Fibroblast of gingiva (primary cell): ENCODE results near the gene ACSS1.

Experiments used
- DNase-seq: peaks from one replicate; pipeline ENCODE4 v3.0.0-alpha.2; 2011; ENCODE audit warnings: low read depth

ACSS1 gene

DNA sequence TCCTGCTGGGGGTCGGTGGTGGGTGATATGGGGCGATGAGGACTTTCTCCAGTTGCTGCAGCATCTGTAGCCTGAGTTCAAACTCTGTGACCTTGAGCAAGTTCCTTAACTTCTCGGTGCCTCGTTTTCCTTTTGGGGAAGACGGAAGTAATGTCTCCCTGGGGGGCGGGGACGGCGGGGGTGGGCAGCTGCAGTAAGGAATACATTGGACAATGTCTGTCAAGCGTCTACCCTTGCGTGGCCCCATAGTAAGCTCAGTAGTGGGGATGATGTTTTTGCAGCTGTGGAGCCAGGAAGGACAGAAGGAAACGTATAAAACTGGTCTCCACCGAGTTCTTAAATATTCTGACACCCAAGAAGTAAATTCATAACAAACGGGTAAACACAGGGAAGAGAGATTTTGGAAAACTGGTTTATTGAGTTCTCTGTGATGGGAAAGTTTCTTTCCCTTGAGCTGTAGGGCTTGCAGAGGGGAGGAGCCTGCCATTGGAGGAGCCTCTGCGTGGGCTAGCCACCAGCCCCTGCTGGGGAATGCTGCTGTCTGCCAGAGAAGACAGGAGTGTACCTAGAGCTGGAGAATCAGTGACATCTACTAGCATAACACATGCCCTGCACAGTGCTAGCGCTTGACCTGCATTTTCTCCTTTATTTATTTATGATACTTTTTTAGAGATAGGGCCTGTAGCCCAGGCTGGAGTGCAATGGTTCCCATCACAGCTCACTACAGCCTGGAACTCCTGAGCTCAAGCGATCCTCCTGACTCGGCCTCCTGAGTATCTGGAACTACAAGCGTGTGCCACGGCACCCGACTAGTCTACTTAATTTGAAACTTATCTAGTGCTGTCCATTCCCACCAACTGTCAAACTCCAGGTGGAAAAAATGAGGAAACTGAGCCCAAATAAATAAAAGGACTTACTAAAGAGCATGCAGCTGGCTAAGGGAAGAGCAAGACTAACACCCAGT lies 1.2 kb upstream of the ACSS1 start:
- DNase-seq, result no peak

DNA sequence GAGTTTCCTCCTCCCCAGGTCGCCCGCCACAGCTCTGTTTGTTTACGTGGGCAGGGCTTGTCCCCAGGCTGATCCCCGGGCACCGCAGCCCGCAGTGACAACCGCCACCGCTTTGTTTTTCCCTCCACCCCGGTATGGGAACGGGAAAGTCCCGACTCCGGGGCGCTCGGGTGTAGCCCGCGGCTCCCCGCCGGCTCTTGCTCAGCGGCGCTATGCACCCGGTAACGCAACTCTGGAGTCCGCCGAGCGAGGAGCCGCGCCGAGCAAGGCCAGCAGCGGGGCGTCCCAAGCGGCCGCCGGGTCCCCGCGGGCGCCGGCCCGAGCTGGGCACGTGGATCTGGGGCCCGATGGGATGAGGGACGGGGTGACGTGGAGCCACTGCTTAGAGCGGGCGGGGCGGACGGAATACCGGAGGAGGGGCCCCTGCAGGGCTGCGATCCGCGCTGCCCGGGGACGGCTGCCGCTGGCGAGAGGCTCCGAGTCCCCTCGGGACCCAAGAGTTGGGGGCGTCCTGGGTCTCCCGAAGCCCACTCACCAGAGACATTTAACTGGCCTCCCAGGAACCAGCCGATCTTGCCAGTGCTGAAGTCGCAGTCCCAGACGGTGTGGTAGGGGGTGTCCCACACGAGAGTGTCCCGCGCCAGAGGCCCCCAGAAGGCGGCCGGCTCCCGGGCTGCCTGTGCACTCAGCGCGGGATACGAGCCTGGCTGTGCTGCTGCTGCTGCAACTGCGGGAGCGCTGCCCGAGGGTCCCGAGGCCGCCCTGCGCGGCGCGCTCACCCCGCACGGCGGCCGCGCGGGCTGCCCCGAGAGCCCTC lies 497 bp downstream of the ACSS1 start:
- peak; percentile 49 for DNase-seq

DNA sequence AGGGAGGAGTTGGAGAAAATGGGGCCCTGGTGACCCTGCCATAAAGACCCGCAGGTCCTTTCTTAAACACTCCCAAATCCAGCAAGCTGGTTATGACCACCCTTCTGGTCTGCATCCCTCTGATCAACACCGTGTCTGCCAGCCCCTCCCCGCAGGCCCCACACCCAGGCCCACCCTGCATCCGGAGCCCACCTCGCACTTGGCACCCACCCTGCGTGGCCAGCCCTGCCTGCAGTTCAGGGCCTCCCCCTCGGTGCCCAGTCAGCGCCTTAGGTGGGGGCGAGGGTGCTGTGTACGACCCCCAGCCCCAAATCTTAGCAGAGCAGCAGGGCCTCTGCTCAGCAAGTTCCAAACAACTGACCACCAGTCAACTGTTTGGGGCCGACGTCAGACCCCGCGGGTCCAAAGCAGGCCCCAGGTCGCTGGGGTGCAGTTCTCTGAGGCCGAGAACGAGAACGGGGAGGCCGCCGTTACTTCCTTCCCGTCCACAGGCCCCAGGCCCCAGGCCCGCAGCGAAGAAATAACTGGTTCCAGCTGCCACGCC lies 1.2 kb downstream of the ACSS1 start:
- DNase-seq, result no peak

DNA sequence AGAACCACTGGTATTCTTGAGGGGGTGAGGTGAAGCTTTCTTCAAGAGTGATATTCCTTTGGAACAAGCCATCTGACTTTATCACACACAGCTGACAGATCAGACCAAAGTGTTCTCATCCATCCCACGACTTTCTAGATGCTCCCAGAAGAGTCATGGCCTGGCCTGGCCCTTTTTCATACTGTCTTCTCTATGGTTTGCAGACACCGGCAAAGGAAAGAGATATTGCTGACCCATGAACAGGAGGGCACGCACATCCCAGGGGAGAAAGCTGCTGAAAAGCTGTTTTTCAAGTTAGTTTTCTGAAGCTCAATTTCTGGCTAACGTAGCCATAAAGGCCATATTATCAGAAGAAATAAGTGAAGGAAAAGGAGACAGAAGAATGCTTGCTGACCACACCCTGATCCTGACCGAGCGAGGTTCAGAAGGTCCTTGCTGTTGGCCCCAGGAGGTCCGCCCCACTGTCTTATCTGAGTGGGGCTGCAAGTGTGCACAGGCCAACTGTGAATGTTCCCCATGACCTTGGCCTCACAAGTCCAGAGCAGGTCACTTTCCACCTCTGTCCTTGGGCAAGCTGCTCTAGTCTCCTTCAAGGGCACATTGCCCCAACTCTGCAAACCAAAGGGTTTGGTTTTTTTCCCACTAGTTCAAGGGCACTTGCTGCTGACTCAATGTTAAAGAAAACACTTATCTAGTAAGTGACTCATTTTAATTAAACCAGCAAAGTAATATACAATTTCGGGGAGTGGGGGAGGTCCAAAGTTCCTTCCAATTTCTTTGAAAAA lies 2.0 kb downstream of the ACSS1 start:
- DNase-seq, result no peak

DNA sequence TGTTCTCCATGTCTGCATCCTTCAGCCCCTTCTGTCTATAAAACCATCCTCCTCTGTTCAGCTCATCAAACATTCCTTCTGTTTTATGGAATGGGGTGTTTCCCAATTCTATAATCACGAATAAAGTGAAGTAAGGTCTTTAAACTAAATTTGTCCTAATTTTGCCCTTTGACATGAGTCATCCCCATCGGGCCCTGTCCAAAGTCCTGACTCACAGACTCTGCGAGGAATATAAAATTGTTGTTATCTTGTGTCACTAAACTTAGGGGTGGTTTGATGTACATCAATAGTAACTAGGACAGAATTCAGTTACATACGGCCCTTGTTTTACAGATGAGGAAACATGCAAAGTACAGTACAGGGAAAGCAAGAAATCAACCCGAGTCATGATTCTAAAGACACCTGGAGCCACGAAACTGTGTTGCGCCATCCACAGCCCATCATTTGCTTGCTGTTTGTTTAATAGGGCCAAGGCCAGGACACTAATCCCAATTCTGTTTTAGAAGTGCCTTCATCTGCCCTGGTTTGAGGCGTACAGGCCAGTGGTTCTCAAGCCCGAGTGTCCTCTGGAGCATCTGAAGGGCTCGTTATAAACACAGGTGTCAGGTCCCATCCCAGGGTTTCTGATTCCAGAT lies 2.8 kb downstream of the ACSS1 start:
- DNase-seq, result peak; percentile 24

DNA sequence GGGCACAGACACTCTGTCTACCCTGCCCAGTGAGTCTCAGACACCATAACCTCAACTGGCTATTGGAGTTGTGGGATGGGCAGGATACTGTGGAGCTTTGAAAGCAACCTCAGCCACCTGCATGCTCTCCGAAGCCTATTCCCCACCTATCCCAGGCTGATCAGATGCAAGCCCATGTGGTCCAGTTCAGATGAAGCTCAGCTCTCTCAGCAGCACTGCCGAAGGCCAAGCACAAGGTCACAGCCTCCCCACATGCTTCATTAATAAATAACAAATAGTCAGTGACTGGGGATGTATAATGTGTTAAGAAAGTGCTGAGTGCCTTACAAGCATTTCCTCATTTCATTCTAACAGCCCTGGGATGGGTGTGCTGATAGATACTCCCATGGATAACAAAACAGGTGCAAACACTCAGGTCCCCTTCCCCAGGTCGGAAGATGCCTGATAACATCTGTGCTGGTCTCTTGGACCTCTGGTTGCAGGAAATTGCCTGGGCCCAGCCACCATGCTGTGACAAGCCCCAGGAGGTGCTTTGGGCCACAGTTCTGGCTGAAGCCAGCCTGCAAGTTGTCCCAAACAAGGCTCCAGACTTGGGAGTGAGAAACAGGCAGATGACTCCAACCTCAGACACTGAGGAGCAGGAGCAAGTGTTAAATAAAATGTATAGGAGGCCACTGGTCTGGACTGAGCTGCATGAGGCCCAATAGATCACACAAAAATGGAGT lies 3.7 kb downstream of the ACSS1 start:
- no peak for DNase-seq

DNA sequence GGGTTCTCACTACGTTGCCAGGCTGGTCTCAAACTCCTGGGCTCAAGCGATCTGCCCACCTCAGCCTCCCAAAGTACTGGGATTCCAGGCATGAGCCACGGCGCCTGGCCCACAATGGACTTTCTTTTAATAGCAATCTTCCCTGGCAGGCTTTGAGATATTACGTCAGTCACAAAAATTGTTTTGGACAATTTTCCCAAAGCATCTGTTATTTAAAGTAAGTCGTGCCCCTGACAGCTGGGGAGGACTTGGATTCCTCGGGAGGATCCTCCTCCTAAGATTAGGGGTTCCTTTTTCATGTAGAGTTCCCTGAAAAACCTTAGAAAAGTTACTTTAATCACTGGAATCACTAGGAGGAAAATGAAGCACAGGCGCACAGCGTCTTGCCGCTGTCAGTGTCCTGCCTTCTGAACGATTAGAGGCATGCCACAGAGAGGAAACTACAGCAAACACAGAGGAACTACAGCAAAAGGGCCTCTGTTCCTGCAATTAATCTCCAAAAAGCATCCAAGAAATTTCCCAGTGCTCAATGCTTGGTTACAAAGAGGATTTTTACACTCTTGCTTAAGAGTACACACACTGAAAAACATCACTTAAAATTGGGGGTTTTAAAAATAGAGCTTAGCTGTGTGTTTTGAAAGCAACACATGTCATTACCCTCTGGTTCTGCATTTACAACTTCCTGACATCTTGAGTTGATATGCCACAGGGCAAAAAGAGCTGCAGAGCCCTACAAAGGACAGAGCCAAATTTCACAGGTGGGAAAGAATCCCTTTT lies 4.5 kb downstream of the ACSS1 start:
- peak; percentile 44 for DNase-seq

DNA sequence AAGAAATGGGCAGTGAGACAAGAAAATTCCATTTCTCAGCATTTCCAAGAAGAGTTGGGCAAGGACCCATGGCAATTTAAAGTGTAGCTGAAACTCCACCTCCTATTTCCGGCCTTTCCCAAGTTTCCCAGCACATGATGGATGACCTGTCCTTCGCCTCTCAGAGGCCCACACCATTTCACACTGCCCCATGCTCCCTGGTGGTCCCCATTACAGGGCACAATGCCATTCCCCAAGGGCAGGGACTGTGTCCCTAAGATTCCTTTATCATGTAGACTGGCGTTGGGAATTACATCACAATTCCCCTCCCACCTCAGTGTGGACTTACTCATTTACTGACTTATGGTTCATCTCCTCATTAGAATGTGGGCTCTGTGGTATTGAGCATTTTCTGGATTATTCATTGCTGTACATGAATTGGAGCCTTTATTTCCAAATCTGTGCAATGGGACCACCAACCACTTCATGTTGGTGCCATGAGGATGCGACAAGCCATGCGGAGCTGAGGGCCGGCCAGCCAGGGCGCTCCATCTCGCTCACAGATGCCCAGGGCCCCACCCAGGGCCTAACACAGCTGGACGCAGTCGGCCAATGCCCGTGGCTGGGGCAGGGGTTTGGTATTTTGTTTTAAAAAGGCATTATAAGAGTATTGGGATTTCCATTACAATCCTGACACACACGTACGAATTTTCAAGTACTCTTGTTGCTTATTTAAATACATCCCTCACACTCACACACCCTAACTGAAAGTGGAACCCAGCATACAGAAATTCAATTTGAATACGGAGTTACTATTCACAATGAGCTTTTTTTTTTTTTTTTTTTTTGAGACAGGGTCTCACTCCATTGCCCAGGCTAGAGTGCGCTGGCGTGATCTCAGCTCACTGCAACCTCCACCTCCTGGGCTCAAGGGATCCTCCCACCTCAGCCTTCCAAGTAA lies 5.4 kb downstream of the ACSS1 start:
- peak; percentile 74 for DNase-seq

DNA sequence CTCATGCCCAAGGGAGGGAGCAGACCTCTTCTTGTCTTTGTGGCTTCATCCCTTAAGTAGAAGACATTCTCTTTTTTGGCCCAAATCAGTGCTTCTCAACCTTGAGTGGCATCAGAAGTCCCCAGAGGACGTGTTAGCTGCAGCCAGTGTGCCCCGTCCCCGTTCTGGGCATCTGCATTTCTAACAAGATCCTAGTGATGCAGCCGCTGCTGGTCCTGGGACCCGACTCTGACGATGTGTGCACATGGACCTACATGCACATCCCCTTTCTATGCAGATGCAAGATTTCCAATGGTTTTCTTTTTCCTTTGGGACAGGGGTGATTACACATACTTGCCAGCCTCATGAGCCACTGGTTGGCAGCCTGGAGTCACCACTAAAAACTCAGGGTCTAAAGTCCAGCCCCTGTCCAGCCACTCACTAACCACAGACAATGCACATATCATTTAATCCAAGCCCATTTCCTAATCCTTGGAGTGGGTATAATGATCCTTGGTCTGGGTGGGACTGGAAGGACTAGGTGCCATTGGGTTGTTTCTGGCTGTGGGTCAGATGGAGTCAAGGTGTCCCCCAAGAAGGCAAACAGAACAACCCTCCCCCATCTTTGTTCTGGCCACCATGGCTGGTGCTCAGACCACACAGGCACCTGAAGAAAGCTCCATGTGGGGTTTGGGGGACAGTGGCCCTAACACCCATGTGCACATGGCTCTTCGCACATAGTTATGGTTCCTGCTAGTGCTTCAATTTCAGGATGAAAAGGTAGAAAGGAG lies 6.4 kb downstream of the ACSS1 start:
- DNase-seq, result no peak

DNA sequence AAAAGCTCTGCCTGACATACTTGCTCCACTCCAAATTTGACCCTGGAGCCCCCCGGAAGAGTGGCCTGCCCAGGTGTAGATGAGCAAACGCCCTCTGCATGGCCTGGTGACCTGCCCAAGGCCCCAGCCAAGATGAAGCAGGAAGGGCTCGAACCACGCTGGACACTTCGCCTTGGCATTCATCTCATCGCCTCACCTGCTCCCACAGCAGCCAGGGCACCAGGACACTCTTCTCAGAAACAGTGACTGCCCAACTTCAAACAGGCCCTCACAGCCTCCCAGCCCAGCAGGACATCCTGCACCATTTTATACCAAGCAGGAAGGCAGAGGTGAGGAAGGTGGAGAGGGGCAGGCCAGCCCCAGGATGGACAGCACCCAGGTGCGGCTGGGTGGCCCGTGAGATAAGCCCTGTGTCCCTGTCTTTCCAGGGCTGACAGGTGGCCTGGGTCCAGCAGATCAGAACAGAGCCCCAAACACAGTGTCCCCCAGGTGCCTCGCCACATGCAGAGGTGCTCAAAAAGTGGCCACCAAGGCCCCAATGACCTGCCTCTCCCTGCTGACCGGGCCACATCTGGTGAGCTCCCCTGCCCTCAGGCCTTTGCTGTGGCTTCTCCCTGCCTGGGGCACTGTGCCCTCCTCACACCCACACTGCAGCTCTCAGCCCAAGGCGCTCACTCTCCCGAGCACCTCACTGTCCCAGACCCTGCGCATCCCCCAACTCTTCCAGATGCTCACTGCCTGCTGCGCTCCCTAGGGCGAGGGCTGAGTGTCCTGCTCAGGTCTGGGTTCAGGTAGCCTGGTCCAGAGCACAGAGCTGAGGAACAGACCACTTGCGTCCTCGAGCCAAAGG lies 7.2 kb downstream of the ACSS1 start:
- DNase-seq, result no peak

DNA sequence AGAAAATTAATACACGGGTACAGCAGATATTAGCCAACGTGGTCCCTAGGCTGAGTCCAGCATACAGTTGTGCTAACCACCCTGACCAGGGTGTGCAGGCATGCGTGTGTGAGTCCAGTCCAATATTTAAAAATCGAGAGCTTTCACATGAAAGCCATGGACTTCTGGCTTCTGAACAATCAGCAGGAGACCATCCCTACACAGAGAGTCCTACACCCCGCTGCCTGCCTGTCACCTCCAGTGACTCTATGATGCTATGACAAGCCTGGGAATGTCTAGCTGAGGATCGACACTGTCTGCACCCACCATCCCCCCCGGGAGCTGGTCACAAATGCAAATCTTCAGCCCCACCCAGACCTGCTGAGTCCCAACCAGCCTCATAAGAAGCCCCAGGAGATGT lies 7.9 kb downstream of the ACSS1 start:
- DNase-seq, result no peak

DNA sequence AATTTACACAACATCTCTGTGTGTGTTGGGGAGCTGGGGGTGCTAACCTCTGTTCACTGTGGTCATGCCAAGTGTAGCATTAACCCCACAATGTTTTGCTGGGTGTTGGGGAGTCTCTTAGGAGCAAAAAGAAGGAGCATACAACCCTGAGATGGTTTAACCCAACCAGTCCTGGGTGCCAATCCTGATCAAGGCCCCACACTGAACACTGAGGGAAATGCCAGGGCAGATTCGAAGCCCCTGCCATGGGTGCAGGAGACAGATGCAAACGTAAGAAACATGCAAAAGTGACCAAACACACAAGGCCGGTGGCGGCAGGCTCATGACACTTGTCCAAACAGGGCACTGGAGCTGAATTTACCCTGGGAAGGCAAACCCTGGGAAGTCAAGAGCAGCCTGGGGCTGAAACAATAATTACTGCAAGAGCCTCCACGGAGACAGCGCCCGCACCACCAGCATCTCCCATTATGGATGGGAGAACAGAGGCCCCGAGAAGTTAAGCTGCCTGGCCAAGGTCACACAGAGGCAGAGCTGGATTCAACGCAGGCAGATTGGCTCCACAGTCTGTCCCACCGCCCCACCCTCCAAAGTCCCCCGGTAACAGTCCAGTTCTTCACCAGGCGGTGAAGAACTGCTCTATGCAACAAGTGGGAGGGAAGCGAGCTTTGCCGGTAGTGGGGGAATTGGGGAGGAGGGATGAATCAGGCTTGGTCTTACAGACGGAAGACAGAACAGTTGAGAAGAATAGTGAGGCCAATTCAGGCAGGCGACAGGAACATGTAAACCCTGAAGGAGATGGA lies 8.5 kb downstream of the ACSS1 start:
- DNase-seq, result no peak

DNA sequence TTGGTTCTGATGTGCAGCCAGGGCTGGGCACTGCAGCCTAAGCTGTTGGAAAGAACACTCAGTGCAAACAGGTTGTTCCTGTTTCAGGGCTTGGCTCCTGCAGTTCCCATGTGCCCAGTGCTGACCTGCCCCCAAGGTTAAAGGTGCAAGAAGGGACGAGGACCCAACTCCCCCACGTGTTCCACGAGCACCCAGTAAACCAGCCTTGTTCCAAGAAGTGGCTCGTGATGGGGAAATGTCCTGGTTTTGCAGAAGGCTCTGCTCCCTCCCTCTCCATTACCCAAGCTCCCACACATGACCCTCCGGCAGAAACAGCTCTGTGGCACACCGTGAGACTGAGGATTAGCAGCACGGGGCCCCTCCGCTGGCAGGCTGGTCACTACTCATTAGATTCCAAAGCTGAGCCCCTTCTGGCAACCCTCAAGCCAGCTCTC lies 9.4 kb downstream of the ACSS1 start:
- DNase-seq, result no peak

DNA sequence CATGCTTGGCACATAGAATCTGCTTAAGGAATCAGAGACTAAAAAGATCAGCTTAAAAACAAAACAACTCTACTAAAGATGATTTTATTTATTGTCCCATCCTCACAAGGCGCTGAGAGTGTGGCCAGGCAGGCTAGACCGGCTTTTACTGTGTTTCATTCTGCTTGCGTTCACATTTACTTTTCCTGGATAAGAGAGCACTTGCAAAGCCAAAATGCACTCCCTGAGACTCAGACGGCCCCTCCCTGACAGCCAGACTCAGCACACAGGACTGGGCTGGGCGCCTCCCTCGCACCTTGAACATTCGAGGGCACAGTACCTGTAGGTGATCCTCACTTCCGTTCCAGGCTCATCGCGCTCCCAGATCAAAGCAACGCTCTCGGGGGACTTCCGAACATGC lies 10.2 kb downstream of the ACSS1 start:
- DNase-seq, result no peak

DNA sequence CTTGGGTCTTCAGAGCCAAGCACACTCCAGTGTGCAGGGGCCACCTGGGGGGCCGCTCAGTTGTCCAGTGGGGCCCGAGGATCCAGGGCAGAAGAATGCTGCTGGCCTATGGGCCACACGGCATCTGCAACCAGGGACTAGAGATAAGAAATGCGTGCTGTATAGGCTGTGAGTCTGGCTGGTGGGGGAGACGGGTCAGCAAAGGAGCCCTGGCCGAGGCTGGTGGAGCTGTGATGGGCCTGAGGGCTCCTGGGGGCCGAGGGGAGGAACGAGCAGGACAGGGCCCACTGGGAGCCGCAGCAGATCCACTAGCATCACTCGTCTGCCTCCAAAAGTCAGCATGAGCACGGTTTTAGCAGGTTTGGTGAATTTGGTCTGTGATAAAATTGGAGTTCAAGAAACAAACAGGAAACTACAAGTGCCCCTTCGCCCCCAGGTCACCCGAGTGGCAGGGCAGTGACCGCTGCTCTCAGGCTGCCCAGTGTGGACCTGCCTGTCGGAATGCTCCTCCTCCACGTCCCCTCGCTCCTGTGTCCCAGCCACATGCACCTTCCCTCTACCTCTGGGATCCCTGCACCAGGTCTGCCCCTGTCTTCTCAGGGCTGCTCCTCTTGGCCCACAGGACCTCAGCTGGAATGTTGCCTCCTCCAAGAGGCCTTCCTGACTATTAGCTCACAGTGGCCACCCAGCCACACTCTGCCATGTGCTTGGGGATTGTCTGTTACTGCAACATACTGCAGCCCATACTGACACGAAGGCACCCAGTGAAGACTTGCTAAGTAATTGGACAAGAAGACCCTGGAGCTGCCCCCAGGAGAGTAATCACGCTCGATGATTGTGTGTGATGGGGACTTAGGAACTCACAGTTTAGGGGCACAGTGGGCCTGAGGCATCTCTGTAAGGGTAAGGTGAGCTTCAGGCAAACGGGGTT lies 10.9 kb downstream of the ACSS1 start:
- no peak for DNase-seq
